B cell (primary cell): Measurements from ENCODE around the gene SDK1. TPM values are rescaled to one million over a fixed set of nuclear protein-coding genes. Genes with fewer than 3 reads are reported as not detected.

Experiments used
- ATAC-seq: fragments of 200-7000 bp; cut with Tn5 transposase; one replicate; pipeline ENCODE4 v1.10.0; 2021; ENCODE audit warnings: low read depth, mild to moderate bottlenecking, moderate number of reproducible peaks, moderate library complexity
- CTCF ChIA-PET: fragments of 350-600 bp; sonication (Branson Sonifier 250); formaldehyde crosslinking; loops from one replicate; lab custom pipeline; 2021; ENCODE audit warnings: antibody characterized with exemption, inconsistent platforms; lab: Charles Lee
- POLR2A ChIA-PET: fragments of 350-600 bp; sonication (Branson Sonifier 250); formaldehyde crosslinking; loops from one replicate; lab custom pipeline; 2021; ENCODE audit warnings: antibody characterized with exemption; lab: Charles Lee
- DNase-seq: peaks from one replicate; pipeline ENCODE4 v3.0.0; 2013
- H2AFZ ChIP-seq: 2 replicates; pipeline ENCODE4 v1.6.1; 2012; ENCODE audit warnings: mild to moderate bottlenecking, low read depth, low read length; ENCODE audit not compliant: insufficient read depth, poor library complexity, severe bottlenecking
- H3K27ac ChIP-seq, 2 donors: 1 replicate in 1 of 2; 2 replicates in 1 of 2; pipeline ENCODE4 v1.5.1; 2012 to 2013; ENCODE audit warnings: low read length in 2 of 2, mild to moderate bottlenecking in 2 of 2, moderate library complexity in 1 of 2
- H3K27me3 ChIP-seq, 4 experiments: fragments of 200-600 bp in 1 of 4; sonication (generic) in 1 of 4; replicated peaks in 1 of 4; 1 replicate in 2 of 4; 2 replicates in 2 of 4; pipeline versions ENCODE4 v1.6.1 to v1.7.0; 2013 to 2016; ENCODE audit warnings: low read length in 3 of 4, mild to moderate bottlenecking in 2 of 4, mixed read lengths in 1 of 4, moderate library complexity in 1 of 4; ENCODE audit not compliant: insufficient read depth in 4 of 4, control insufficient read depth in 3 of 4; ENCODE audit errors: control extremely low read depth in 1 of 4
- H3K36me3 ChIP-seq, 2 experiments: replicated peaks in 1 of 2; 1 replicate in 1 of 2; 2 replicates in 1 of 2; pipeline versions ENCODE4 v1.6.1 to v1.7.1; 2013; ENCODE audit warnings: low read length in 1 of 2; ENCODE audit not compliant: insufficient read depth in 2 of 2, control insufficient read depth in 1 of 2; ENCODE audit errors: control extremely low read depth in 1 of 2, extremely low read depth in 1 of 2
- H3K4me1 ChIP-seq, 2 donors: fragments of 200-600 bp in 1 of 2; sonication (generic) in 1 of 2; 1 replicate in 1 of 2; 2 replicates in 1 of 2; pipeline versions ENCODE4 v1.5.1 to v1.6.1; 2013 to 2017; ENCODE audit warnings: low read length in 2 of 2; ENCODE audit not compliant: control insufficient read depth in 2 of 2, insufficient read depth in 2 of 2
- H3K4me2 ChIP-seq: replicated peaks from 2 replicates; pipeline ENCODE3; 2012; ENCODE audit warnings: mild to moderate bottlenecking, low read depth, low read length; ENCODE audit not compliant: poor library complexity, severe bottlenecking
- H3K4me3 ChIP-seq, 5 experiments: fragments of 200-600 bp in 1 of 5; sonication (generic) in 1 of 5; 1 replicate in 3 of 5; 2 replicates in 2 of 5; pipeline versions ENCODE4 v1.5.1 to v1.7.0; 2011 to 2016; ENCODE audit warnings: low read length in 4 of 5, mild to moderate bottlenecking in 4 of 5, low read depth in 2 of 5, control low read depth in 1 of 5, moderate library complexity in 1 of 5; ENCODE audit not compliant: insufficient read depth in 1 of 5; ENCODE audit errors: control extremely low read depth in 1 of 5, extremely low read depth in 1 of 5
- H3K79me2 ChIP-seq: fragments of 200-600 bp; sonication (generic); one replicate; pipeline ENCODE4 v1.6.0; 2016; ENCODE audit warnings: low read length; ENCODE audit not compliant: control insufficient read depth, insufficient read depth
- H3K9ac ChIP-seq: fragments of 200-600 bp; sonication (generic); 2 replicates; pipeline ENCODE4 v1.6.1; 2017; ENCODE audit warnings: mild to moderate bottlenecking, low read length, moderate library complexity
- H3K9me3 ChIP-seq, 3 donors: one replicate each; pipeline versions ENCODE4 v1.6.1 to v1.7.1; 2013; ENCODE audit warnings: low read length in 2 of 3; ENCODE audit not compliant: control insufficient read depth in 2 of 3, insufficient read depth in 1 of 3; ENCODE audit errors: control extremely low read depth in 1 of 3
- H4K20me1 ChIP-seq: 2 replicates; pipeline ENCODE4 v1.6.0; 2012; ENCODE audit warnings: mild to moderate bottlenecking, low read length; ENCODE audit not compliant: insufficient read depth, control insufficient read depth, poor library complexity, severe bottlenecking
- H3K27ac Mint-ChIP-seq: one replicate; pipeline ENCODE4 v1.8.0; 2021; ENCODE audit warnings: mixed read lengths
- H3K27me3 Mint-ChIP-seq: one replicate; pipeline ENCODE4 v1.8.0; 2021; ENCODE audit warnings: mixed read lengths
- H3K4me1 Mint-ChIP-seq: one replicate; pipeline ENCODE4 v1.8.0; 2021; ENCODE audit warnings: mixed read lengths
- H3K4me3 Mint-ChIP-seq: one replicate; pipeline ENCODE4 v1.8.0; 2021; ENCODE audit warnings: mixed read lengths
- H3K9me3 Mint-ChIP-seq: one replicate; pipeline ENCODE4 v1.8.0; 2022; ENCODE audit warnings: mixed read lengths; ENCODE audit not compliant: insufficient read depth
- CTCF ChIP-seq: fragments of 200-600 bp; IDR thresholded peaks from one replicate; pipeline ENCODE4 v1.8.0; 2022; ENCODE audit warnings: antibody characterized with exemption, mild to moderate bottlenecking
- EZH2 ChIP-seq: IDR thresholded peaks from 2 replicates; pipeline ENCODE4 v1.6.1; 2012; ENCODE audit warnings: borderline replicate concordance, low read depth, mild to moderate bottlenecking, moderate library complexity, low read length; ENCODE audit not compliant: insufficient read depth, poor library complexity, severe bottlenecking
- WGBS: methylation state at CpG from one replicate; pipeline ENCODE4 v1.1.5; 2013; ENCODE audit warnings: missing lambda C conversion rate; ENCODE audit not compliant: insufficient coverage; 5-methylcytosine and 5-hydroxymethylcytosine counted together
- intact Hi-C: fragments of 100-400 bp; cut with micrococcal nuclease; formaldehyde crosslinking; loops from one replicate; pipeline ENCODE4 v1.10.0; 2022
- polyA plus RNA-seq: library from polyadenylated mRNA; depleted of rRNA; stranded (reverse); fragments of >200 nt; gene quantifications from 2 replicates; pipeline ENCODE4 v1.2.3, GENCODE V29; 2012
- total RNA-seq, 2 donors: library from RNA; stranded (reverse); fragments of 120-200 nt in 1 of 2; gene quantifications; 1 replicate in 1 of 2; 2 replicates in 1 of 2; pipeline versions ENCODE4 v1.2.3 to v1.2.4, GENCODE V29; 2013 to 2022

Gene SDK1
- total and polyA plus RNA-seq, 2 donors (not counting 1 experiment from before 2014, with no cell fraction given) = 0.73 to 2.0 TPM

- H3K4me3 Mint-ChIP-seq = no peak overlapping the region
- DNase-seq = no peak
- 96% methylated on average over 3 of the region's 8 CpGs for WGBS
- H3K9me3 Mint-ChIP-seq = no peaks in the 10 kb centered on the region
- no peak overlapping the region for H3K27ac Mint-ChIP-seq
- peaks cover 5% of the 10 kb centered on the region for H3K4me1 Mint-ChIP-seq
- H3K4me2 ChIP-seq = no peak overlapping the region
- no peak for TF ChIP-seq CTCF
- no peak for TF ChIP-seq EZH2
- no peak for ATAC-seq
- POLR2A ChIA-PET = no interaction called here
- intact Hi-C loops = no loop called here
- H3K4me3 ChIP-seq = no peak overlapping the region
- peaks cover 6% of the 10 kb centered on the region for H3K27me3 Mint-ChIP-seq
- no peak overlapping the region for H3K9ac ChIP-seq
- no peaks in the 10 kb centered on the region for H3K36me3 ChIP-seq
- CTCF ChIA-PET = no interaction called here
- H3K79me2 ChIP-seq = no peaks in the 10 kb centered on the region
- no peak overlapping the region for H2AFZ ChIP-seq
- H3K27me3 ChIP-seq = no peaks in the 10 kb centered on the region
- H3K9me3 ChIP-seq = peaks cover 0 to 6% (median 0%) of the 10 kb centered on the region in 3 donors
- no peaks in the 10 kb centered on the region for H4K20me1 ChIP-seq
- no peak overlapping the region for H3K27ac ChIP-seq
- H3K4me1 ChIP-seq = peaks cover 0 to 12% of the 10 kb centered on the region in 2 donors
Measured at GRCh38 chr7:4045975-4046374, 744.9 kb downstream of the SDK1 start.

GRCh38 chr7:4048336-4048735 lies 747.3 kb downstream of the SDK1 start:
- Histone ChIP-seq H3K27ac (no peak overlapping the region), H3K4me3 (no peak overlapping the region), H3K4me1 (peaks cover 0 to 12% of the 10 kb centered on the region in 2 donors), H4K20me1 (no peaks in the 10 kb centered on the region), H3K27me3 (no peaks in the 10 kb centered on the region), H3K4me2 (no peak overlapping the region), H3K9me3 (peaks cover 0 to 6% (median 0%) of the 10 kb centered on the region in 3 donors), H3K9ac (no peak overlapping the region), H3K36me3 (no peaks in the 10 kb centered on the region), H2AFZ (no peak overlapping the region), H3K79me2 (no peaks in the 10 kb centered on the region)
- POLR2A ChIA-PET = no interaction called here
- DNase-seq (no peak), ATAC-seq (no peak)
- H3K27me3 Mint-ChIP-seq = no peaks in the 10 kb centered on the region
- peaks cover 5% of the 10 kb centered on the region for H3K4me1 Mint-ChIP-seq
- no peaks in the 10 kb centered on the region for H3K9me3 Mint-ChIP-seq
- CTCF ChIA-PET = no interaction called here
- no peak overlapping the region for H3K4me3 Mint-ChIP-seq
- intact Hi-C loops = no loop called here
- 95% methylated on average over 14 of the region's 14 CpGs for WGBS
- H3K27ac Mint-ChIP-seq = no peak overlapping the region
- no peak for TF ChIP-seq EZH2
- TF ChIP-seq CTCF = no peak
